H9 (cell line): ENCODE data around the gene C9orf43. TPM values are rescaled to one million over a fixed set of nuclear protein-coding genes. Genes with fewer than 3 reads are reported as not detected.

Source experiments
- DNase-seq: peaks from one replicate; pipeline ENCODE4 v3.0.0-alpha.2; 2017
- H2AFZ ChIP-seq: one replicate; pipeline ENCODE4 v1.6.1; 2013; ENCODE audit warnings: mild to moderate bottlenecking, low read length, control low read depth, moderate library complexity
- H2AK5ac ChIP-seq: 2 replicates; pipeline ENCODE4 v1.6.1; 2013; ENCODE audit warnings: low read length, control low read depth, mixed read lengths; ENCODE audit not compliant: insufficient read length
- H2BK120ac ChIP-seq: one replicate; pipeline ENCODE4 v1.6.1; 2013; ENCODE audit warnings: low read depth, mild to moderate bottlenecking, low read length, control low read depth, inconsistent platforms; ENCODE audit not compliant: poor library complexity, severe bottlenecking
- H2BK12ac ChIP-seq: 2 replicates; pipeline ENCODE4 v1.6.1; 2013; ENCODE audit warnings: low read length, control low read depth, mixed read lengths, low read depth; ENCODE audit not compliant: insufficient read length
- H2BK15ac ChIP-seq: 2 replicates; pipeline ENCODE4 v1.6.1; 2013; ENCODE audit warnings: low read depth, low read length, control low read depth
- H2BK20ac ChIP-seq: one replicate; pipeline ENCODE4 v1.6.1; 2013; ENCODE audit warnings: low read depth, mild to moderate bottlenecking, low read length, control low read depth, inconsistent platforms; ENCODE audit not compliant: poor library complexity, severe bottlenecking
- H2BK5ac ChIP-seq: 2 replicates; pipeline ENCODE4 v1.6.1; 2013; ENCODE audit warnings: low read length, control low read depth, mixed read lengths; ENCODE audit not compliant: insufficient read length
- H3K14ac ChIP-seq: 2 replicates; pipeline ENCODE4 v1.6.1; 2013; ENCODE audit warnings: low read length, control low read depth; ENCODE audit not compliant: insufficient read depth
- H3K18ac ChIP-seq: 2 replicates; pipeline ENCODE4 v1.6.1; 2013; ENCODE audit warnings: low read depth, mild to moderate bottlenecking, mixed read lengths, low read length, control low read depth; ENCODE audit not compliant: insufficient read length
- H3K23ac ChIP-seq: 2 replicates; pipeline ENCODE4 v1.6.1; 2013; ENCODE audit warnings: low read length, control low read depth, mixed read lengths, low read depth; ENCODE audit not compliant: insufficient read length
- H3K23me2 ChIP-seq: 2 replicates; pipeline ENCODE4 v1.6.1; 2013; ENCODE audit warnings: low read depth, mild to moderate bottlenecking, mixed read lengths, low read length, control low read depth; ENCODE audit not compliant: insufficient read length, poor library complexity, severe bottlenecking
- H3K27ac ChIP-seq: 2 replicates; pipeline ENCODE4 v1.5.1; 2013; ENCODE audit warnings: low read length, control low read depth, mixed read lengths, low read depth; ENCODE audit not compliant: insufficient read length
- H3K27me3 ChIP-seq: 2 replicates; pipeline ENCODE4 v1.6.1; 2013; ENCODE audit warnings: low read length, control low read depth, inconsistent platforms; ENCODE audit not compliant: insufficient read depth
- H3K4ac ChIP-seq: 2 replicates; pipeline ENCODE4 v1.6.1; 2013; ENCODE audit warnings: low read depth, mild to moderate bottlenecking, control low read depth, inconsistent platforms, low read length, moderate library complexity
- H3K4me1 ChIP-seq: 2 replicates; pipeline ENCODE4 v1.6.1; 2013; ENCODE audit warnings: low read length, control low read depth, inconsistent platforms; ENCODE audit not compliant: insufficient read depth
- H3K4me2 ChIP-seq: 2 replicates; pipeline ENCODE4 v1.6.1; 2013; ENCODE audit warnings: low read length, control low read depth, mixed read lengths; ENCODE audit not compliant: insufficient read length, insufficient read depth
- H3K56ac ChIP-seq: 2 replicates; pipeline ENCODE4 v1.6.1; 2013; ENCODE audit warnings: low read depth, mild to moderate bottlenecking, mixed read lengths, low read length, control low read depth; ENCODE audit not compliant: insufficient read length
- H3K79me1 ChIP-seq: 2 replicates; pipeline ENCODE4 v1.6.1; 2013; ENCODE audit warnings: low read depth, mild to moderate bottlenecking, moderate library complexity, low read length, control low read depth, inconsistent platforms; ENCODE audit not compliant: insufficient read depth, poor library complexity, severe bottlenecking
- H3K79me2 ChIP-seq: 2 replicates; pipeline ENCODE4 v1.6.1; 2013; ENCODE audit warnings: low read length, control low read depth, inconsistent platforms; ENCODE audit not compliant: insufficient read depth
- H3K9ac ChIP-seq: 2 replicates; pipeline ENCODE4 v1.6.1; 2013; ENCODE audit warnings: low read length, control low read depth, mixed read lengths; ENCODE audit not compliant: insufficient read length; ENCODE audit errors: extremely low read depth
- H3K9me3 ChIP-seq: one replicate; pipeline ENCODE4 v1.6.1; 2013; ENCODE audit warnings: low read depth, low read length, inconsistent platforms; ENCODE audit not compliant: control insufficient read depth
- H3T11ph ChIP-seq: one replicate; pipeline ENCODE4 v1.6.1; 2013; ENCODE audit warnings: mild to moderate bottlenecking, low read length, control low read depth, inconsistent platforms
- H4K20me1 ChIP-seq: one replicate; pipeline ENCODE4 v1.6.1; 2013; ENCODE audit not compliant: control insufficient read depth, insufficient read length, insufficient read depth
- H4K5ac ChIP-seq: 2 replicates; pipeline ENCODE4 v1.6.1; 2013; ENCODE audit warnings: low read depth, mild to moderate bottlenecking, mixed read lengths, low read length, control low read depth; ENCODE audit not compliant: insufficient read length
- H4K8ac ChIP-seq: replicated peaks from 2 replicates; pipeline ENCODE4 v1.6.1; 2013; ENCODE audit warnings: low read length, control low read depth, mixed read lengths, low read depth; ENCODE audit not compliant: insufficient read length
- H4K91ac ChIP-seq: 2 replicates; pipeline ENCODE4 v1.6.1; 2013; ENCODE audit warnings: low read depth, mild to moderate bottlenecking, moderate library complexity, mixed read lengths, low read length, control low read depth; ENCODE audit not compliant: insufficient read length
- H3K27ac Mint-ChIP-seq, 3 experiments: 2 replicates in 2 of 3; 3 replicates in 1 of 3; pipeline ENCODE4 v1.8.0; 2020 to 2021; ENCODE audit warnings: mixed read lengths in 3 of 3, mild to moderate bottlenecking in 1 of 3, moderate library complexity in 1 of 3
- H3K27me3 Mint-ChIP-seq: 2 replicates; pipeline ENCODE4 v1.8.0; 2021; ENCODE audit warnings: low read depth, mild to moderate bottlenecking, moderate library complexity, mixed read lengths
- H3K36me3 Mint-ChIP-seq, 3 experiments: 2 replicates in 2 of 3; 3 replicates in 1 of 3; pipeline ENCODE4 v1.8.0; 2020 to 2021; ENCODE audit warnings: low read depth in 3 of 3, mixed read lengths in 3 of 3; ENCODE audit not compliant: insufficient read depth in 1 of 3
- H3K4me1 Mint-ChIP-seq, 2 experiments: 2 replicates each; pipeline ENCODE4 v1.8.0; 2020; ENCODE audit warnings: mixed read lengths in 2 of 2
- H3K4me3 Mint-ChIP-seq, 2 experiments: 2 replicates in 1 of 2; 3 replicates in 1 of 2; pipeline ENCODE4 v1.8.0; 2020 to 2021; ENCODE audit warnings: mild to moderate bottlenecking in 2 of 2, mixed read lengths in 2 of 2, moderate library complexity in 1 of 2
- H3K9me3 Mint-ChIP-seq, 2 experiments: 2 replicates in 1 of 2; 3 replicates in 1 of 2; pipeline ENCODE4 v1.8.0; 2020; ENCODE audit warnings: mild to moderate bottlenecking in 2 of 2, mixed read lengths in 2 of 2, moderate library complexity in 1 of 2
- CTCF ChIP-seq: fragments of 200-600 bp; sonication (generic); conservative IDR thresholded peaks from 3 replicates; pipeline ENCODE4 v1.8.0; 2021; ENCODE audit warnings: antibody characterized with exemption, mild to moderate bottlenecking
- WGBS: extraction: QIAGEN DNeasy Blood & Tissue Kit; methylation state at CpG from one replicate; pipeline ENCODE4 v1.1.7; 2013; ENCODE audit warnings: missing lambda C conversion rate, low lambda C conversion rate, mixed read lengths; ENCODE audit not compliant: insufficient read length; ENCODE audit errors: extremely low coverage; 5-methylcytosine and 5-hydroxymethylcytosine counted together
- total RNA-seq: library from RNA; stranded (reverse); gene quantifications from 2 replicates; pipeline ENCODE4 v1.2.1, GENCODE V29; 2021

The C9orf43 gene
- total RNA-seq, 1 experiment from 2014 or later = 0.57 TPM

- no peaks in the 10 kb centered on the region for H3K79me1 ChIP-seq
- H4K5ac ChIP-seq = no peak overlapping the region
- H2BK12ac ChIP-seq = no peak overlapping the region
- no peak overlapping the region for H2BK20ac ChIP-seq
- no peaks in the 10 kb centered on the region for H4K20me1 ChIP-seq
- no peak overlapping the region for H3K27ac Mint-ChIP-seq
- no peak overlapping the region for H3T11ph ChIP-seq
- H2AFZ ChIP-seq = no peak overlapping the region
- H2BK120ac ChIP-seq = no peak overlapping the region
- no peak for TF ChIP-seq CTCF
- H4K8ac ChIP-seq = no peak overlapping the region
- no peak overlapping the region for H3K4me2 ChIP-seq
- no peaks in the 10 kb centered on the region for H3K27me3 Mint-ChIP-seq
- DNase-seq = no peak
- H2BK5ac ChIP-seq = no peak overlapping the region
- no peaks in the 10 kb centered on the region for H3K27me3 ChIP-seq
- WGBS = no CpG with 5 or more reads among the region's 4 CpGs
- no peak overlapping the region for H3K9ac ChIP-seq
- no peak overlapping the region for H3K4me3 Mint-ChIP-seq
- peaks cover 12 to 26% of the 10 kb centered on the region in 2 experiments for H3K4me1 Mint-ChIP-seq
- no peak overlapping the region for H3K27ac ChIP-seq
- H3K56ac ChIP-seq = no peak overlapping the region
- no peaks in the 10 kb centered on the region for H3K79me2 ChIP-seq
- peaks cover 7% of the 10 kb centered on the region for H3K4me1 ChIP-seq
- no peak overlapping the region for H3K23ac ChIP-seq
- no peak overlapping the region for H3K14ac ChIP-seq
- H3K36me3 Mint-ChIP-seq = peaks cover 0 to 5% (median 3%) of the 10 kb centered on the region in 3 experiments; a peak in 5 of 7 replicates
- H3K9me3 ChIP-seq = no peaks in the 10 kb centered on the region
- H3K9me3 Mint-ChIP-seq = peaks cover 0 to 4% of the 10 kb centered on the region in 2 experiments; a peak in 1 of 5 replicates
- no peak overlapping the region for H3K18ac ChIP-seq
- H4K91ac ChIP-seq = no peak overlapping the region
- H3K23me2 ChIP-seq = no peaks in the 10 kb centered on the region
- no peak overlapping the region for H2AK5ac ChIP-seq
- H3K4ac ChIP-seq = no peak overlapping the region
- H2BK15ac ChIP-seq = no peak overlapping the region
Measured at GRCh38 chr9:113477058-113477457, 66.5 kb downstream of the C9orf43 start.
